ENCODE measurements around the gene ZBTB37.

- TF ChIP-seq FOXP2 (optimal IDR thresholded peaks at IDR 0.05; ENCODE audit: control extremely low read depth, extremely low read length, insufficient read depth): no peak
- peak; percentile 73 for TF ChIP-seq POLR2AphosphoS5 (IDR thresholded peaks at IDR 0.05; ENCODE audit: borderline replicate concordance, low read depth, low read length)
These were observed 43.7 kb upstream of the ZBTB37 start, which contains the start of the genes CENPL and DARS2 for GRCh38 chr1:173824315-173825081.

Data from SK-N-MC (cell line).